Endothelial cell of umbilical vein (primary cell): ENCODE results near the gene TMEM154. TPM values are rescaled to one million over a fixed set of nuclear protein-coding genes. Genes with fewer than 3 reads are reported as not detected.

ENCODE experiments used
- BruUV-seq: library from RNA; stranded (reverse); fragments of 400-500 nt; replicated peaks from 2 replicates; lab custom pipeline; 2021; lab: Mats Ljungman, UMichigan
- CTCF ChIA-PET: fragments of 300-600, 350-600 bp; sonication (Branson Sonifier 250); formaldehyde crosslinking; loops from one replicate; lab custom pipeline; 2021; ENCODE audit warnings: antibody characterized with exemption, inconsistent platforms; lab: Charles Lee
- POLR2A ChIA-PET: fragments of 300-600, 350-600 bp; sonication (Branson Sonifier 250); formaldehyde crosslinking; loops from one replicate; lab custom pipeline; 2021; ENCODE audit warnings: antibody characterized with exemption, inconsistent platforms; lab: Charles Lee
- DNase-seq: peaks from one replicate; pipeline ENCODE4 v3.0.0-alpha.2; 2011; ENCODE audit warnings: low read depth, low spot score
- FAIRE-seq: peaks from 2 replicates; lab custom pipeline; 2011; peaks lifted over from hg19 to GRCh38; lab: Jason Lieb, UNC
- H2AFZ ChIP-seq: 2 replicates; pipeline ENCODE4 v1.6.0; 2012; ENCODE audit warnings: low read depth, low read length, control low read depth, inconsistent platforms
- H3K27ac ChIP-seq: 2 replicates; pipeline ENCODE4 v1.5.1; 2011; ENCODE audit warnings: low read depth, mild to moderate bottlenecking, control low read depth, low read length, moderate library complexity; ENCODE audit not compliant: insufficient read depth
- H3K27me3 ChIP-seq, 2 experiments: 2 replicates each; pipeline versions ENCODE4 v1.6.0 to v1.6.1; 2011; ENCODE audit warnings: low read length in 2 of 2, mixed read lengths in 1 of 2; ENCODE audit not compliant: control insufficient read depth in 2 of 2, insufficient read depth in 2 of 2
- H3K36me3 ChIP-seq, 2 experiments: 2 replicates in 1 of 2; 3 replicates in 1 of 2; pipeline ENCODE4 v1.5.1; 2011; ENCODE audit warnings: low read length in 2 of 2, mild to moderate bottlenecking in 1 of 2, moderate library complexity in 1 of 2; ENCODE audit not compliant: control insufficient read depth in 2 of 2, insufficient read depth in 2 of 2; ENCODE audit errors: extremely low read depth in 1 of 2
- H3K4me1 ChIP-seq: 3 replicates; pipeline ENCODE4 v1.5.1; 2011; ENCODE audit warnings: mild to moderate bottlenecking, low read length; ENCODE audit not compliant: control insufficient read depth, insufficient read depth; ENCODE audit errors: extremely low read depth
- H3K4me2 ChIP-seq: 2 replicates; pipeline ENCODE4 v1.6.1; 2011; ENCODE audit warnings: low read length, control low read depth, mixed read lengths; ENCODE audit not compliant: insufficient read depth
- H3K4me3 ChIP-seq, 3 experiments: fragments of 200-600 bp in 1 of 3; sonication (generic), shearing (Covaris generic) in 1 of 3; replicated peaks in 1 of 3; 2 replicates each; pipeline ENCODE4 v1.5.1; 2011 to 2016; ENCODE audit warnings: control low read depth in 3 of 3, low read length in 3 of 3, mild to moderate bottlenecking in 2 of 3, inconsistent platforms in 1 of 3, low read depth in 1 of 3, moderate library complexity in 1 of 3; ENCODE audit not compliant: insufficient read depth in 1 of 3
- H3K79me2 ChIP-seq: 2 replicates; pipeline ENCODE4 v1.6.0; 2012; ENCODE audit warnings: low read length, inconsistent platforms; ENCODE audit not compliant: control insufficient read depth, insufficient read depth
- H3K9ac ChIP-seq: replicated peaks from 2 replicates; pipeline ENCODE3; 2011; ENCODE audit warnings: low read length, control low read depth; ENCODE audit not compliant: insufficient read depth; ENCODE audit errors: extremely low read depth
- H3K9me1 ChIP-seq: replicated peaks from 3 replicates; pipeline ENCODE4 v1.6.0; 2011; ENCODE audit warnings: mild to moderate bottlenecking, low read length; ENCODE audit not compliant: control insufficient read depth, insufficient read depth; ENCODE audit errors: extremely low read depth
- H3K9me3 ChIP-seq: replicated peaks from 2 replicates; pipeline ENCODE4 v1.5.1; 2012; ENCODE audit warnings: low read length, inconsistent platforms; ENCODE audit not compliant: control insufficient read depth, insufficient read depth
- H4K20me1 ChIP-seq: replicated peaks from 2 replicates; pipeline ENCODE3; 2011; ENCODE audit warnings: mild to moderate bottlenecking, low read length; ENCODE audit not compliant: control insufficient read depth, insufficient read depth; ENCODE audit errors: extremely low read depth
- EZH2 ChIP-seq: IDR thresholded peaks from 2 replicates; pipeline ENCODE4 v1.6.1; 2012; ENCODE audit warnings: borderline replicate concordance, low read depth, mild to moderate bottlenecking, moderate library complexity, low read length, inconsistent platforms; ENCODE audit not compliant: severe bottlenecking
- FOS ChIP-seq: IDR thresholded peaks from 2 replicates; pipeline ENCODE4 v1.6.1; 2011; ENCODE audit warnings: mild to moderate bottlenecking, low read length, moderate library complexity, borderline replicate concordance; ENCODE audit not compliant: insufficient read depth
- GATA2 ChIP-seq: IDR thresholded peaks from 2 replicates; pipeline ENCODE4 v1.7.0; 2011; ENCODE audit warnings: low read depth, mild to moderate bottlenecking, moderate library complexity, mixed read lengths, low read length; ENCODE audit not compliant: insufficient read length, insufficient read depth
- JUN ChIP-seq: IDR thresholded peaks from 2 replicates; pipeline ENCODE4 v1.6.1; 2011; ENCODE audit warnings: borderline replicate concordance, low read depth; ENCODE audit not compliant: insufficient read length, insufficient read depth
- MYC ChIP-seq: IDR thresholded peaks from one replicate; pipeline ENCODE4 v1.6.1; 2011; ENCODE audit warnings: mild to moderate bottlenecking, low read depth, low read length
- POLR2A ChIP-seq: IDR thresholded peaks from 2 replicates; pipeline ENCODE4 v1.6.1; 2012; ENCODE audit warnings: low read depth, mild to moderate bottlenecking, control low read depth, low read length
- POLR2AphosphoS5 ChIP-seq: IDR thresholded peaks from 2 replicates; pipeline ENCODE4 v1.6.1; 2012; ENCODE audit warnings: low read depth, mild to moderate bottlenecking, control low read depth, low read length, moderate library complexity; ENCODE audit not compliant: insufficient read depth
- dilution Hi-C: fragments of 300-500 bp; cut with MboI; formaldehyde crosslinking; loops from one replicate; pipeline ENCODE4 v1.15.0; 2019; ENCODE audit warnings: low sequenced_read_pairs; ENCODE audit not compliant: extremely low pct_ligation_motif_present
- intact Hi-C: fragments of 100-400 bp; cut with micrococcal nuclease; formaldehyde crosslinking; loops from one replicate; pipeline ENCODE4 v1.10.0; 2022
- polyA plus RNA-seq, 4 experiments: library from polyadenylated mRNA; depleted of rRNA in 3 of 4; stranded (reverse) in 3 of 4; unstranded in 1 of 4; fragments of >200 nt; gene quantifications; 2 replicates each; pipeline versions ENCODE4 v1.2.1 to v1.2.3, GENCODE V29; 2011 to 2012; ENCODE audit warnings: missing spikeins in 1 of 4
- total RNA-seq: library from RNA; stranded (reverse); gene quantifications from 2 replicates; pipeline ENCODE4 v1.2.3, GENCODE V29; 2021
- TF ChIP-seq, protein P1 (sequence below), 2 donors: IDR thresholded peaks; 1 replicate in 1 of 2; 2 replicates in 1 of 2; pipeline ENCODE4 v1.5.1; 2011; ENCODE audit warnings: low read length in 2 of 2, mild to moderate bottlenecking in 2 of 2, moderate library complexity in 2 of 2, control low read depth in 1 of 2, inconsistent platforms in 1 of 2, low read depth in 1 of 2; ENCODE audit not compliant: insufficient read depth in 1 of 2; ENCODE audit errors: extremely low read depth in 1 of 2
- TF ChIP-seq, protein P2 (sequence below): IDR thresholded peaks from 2 replicates; pipeline ENCODE4 v1.6.1; 2011; ENCODE audit not compliant: insufficient read depth, insufficient read length

The TMEM154 gene
- total and polyA plus RNA-seq, 2 donors (not counting 3 experiments of a cell fraction or from before 2014, with no cell fraction given), result 5.4 to 50.0 TPM

DNA sequence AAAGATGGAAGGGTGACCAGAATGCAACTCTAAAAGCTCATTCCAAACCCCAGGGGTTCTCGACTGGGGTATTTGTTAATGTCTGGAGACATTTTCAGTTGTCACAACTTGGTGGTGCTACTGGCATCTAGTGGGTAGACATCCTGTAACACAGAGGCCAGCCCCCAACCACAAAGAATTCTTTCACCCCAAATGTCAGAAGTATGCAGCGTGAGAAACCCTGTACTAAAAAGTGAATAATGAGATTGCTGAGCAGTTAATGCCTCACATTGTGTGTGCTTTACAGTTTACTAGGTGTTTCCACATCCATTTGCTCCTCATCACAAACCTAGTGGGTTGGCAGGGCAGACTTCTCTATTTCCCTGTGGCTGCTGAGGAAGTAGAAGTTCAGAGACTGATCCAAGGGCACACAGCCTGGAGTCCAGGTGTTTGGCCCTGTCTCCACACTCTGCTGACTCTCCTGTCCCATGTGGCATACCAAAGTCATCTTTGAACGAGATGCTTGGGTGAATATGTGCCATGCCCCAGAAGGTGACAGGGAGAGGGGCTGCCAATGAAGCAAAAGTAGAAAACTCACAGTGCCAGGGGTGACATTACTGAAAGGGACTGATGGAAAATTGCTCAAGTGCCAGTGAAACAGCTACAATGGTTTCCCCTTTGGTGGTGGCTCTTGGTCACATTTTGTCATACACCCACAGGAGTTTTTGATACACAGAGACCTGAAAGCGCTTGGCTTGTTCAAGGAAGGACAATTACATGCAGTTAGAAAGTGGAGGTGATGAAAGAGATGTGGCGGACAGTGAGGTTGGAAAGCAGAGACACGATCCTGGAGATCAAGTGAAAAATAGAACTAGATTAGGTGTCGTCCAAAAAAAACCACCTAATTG is 10.1 kb upstream of the TMEM154 start:
- CTCF ChIA-PET, result no interaction called here

More for the DNA sequence above, 10.1 kb upstream of the TMEM154 start:
- H3K4me3 ChIP-seq, result no peak overlapping the region
- TF ChIP-seq GATA2 (no peak), POLR2A (no peak), FOS (no peak), JUN (no peak), POLR2AphosphoS5 (no peak), MYC (no peak), EZH2 (no peak)
- TF ChIP-seq, protein P1, sequence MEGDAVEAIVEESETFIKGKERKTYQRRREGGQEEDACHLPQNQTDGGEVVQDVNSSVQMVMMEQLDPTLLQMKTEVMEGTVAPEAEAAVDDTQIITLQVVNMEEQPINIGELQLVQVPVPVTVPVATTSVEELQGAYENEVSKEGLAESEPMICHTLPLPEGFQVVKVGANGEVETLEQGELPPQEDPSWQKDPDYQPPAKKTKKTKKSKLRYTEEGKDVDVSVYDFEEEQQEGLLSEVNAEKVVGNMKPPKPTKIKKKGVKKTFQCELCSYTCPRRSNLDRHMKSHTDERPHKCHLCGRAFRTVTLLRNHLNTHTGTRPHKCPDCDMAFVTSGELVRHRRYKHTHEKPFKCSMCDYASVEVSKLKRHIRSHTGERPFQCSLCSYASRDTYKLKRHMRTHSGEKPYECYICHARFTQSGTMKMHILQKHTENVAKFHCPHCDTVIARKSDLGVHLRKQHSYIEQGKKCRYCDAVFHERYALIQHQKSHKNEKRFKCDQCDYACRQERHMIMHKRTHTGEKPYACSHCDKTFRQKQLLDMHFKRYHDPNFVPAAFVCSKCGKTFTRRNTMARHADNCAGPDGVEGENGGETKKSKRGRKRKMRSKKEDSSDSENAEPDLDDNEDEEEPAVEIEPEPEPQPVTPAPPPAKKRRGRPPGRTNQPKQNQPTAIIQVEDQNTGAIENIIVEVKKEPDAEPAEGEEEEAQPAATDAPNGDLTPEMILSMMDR (IDR thresholded peaks at IDR 0.05; ENCODE audit: extremely low read depth in 1 of 2, insufficient read depth in 1 of 2, low read depth in 1 of 2, low read length in 2 of 2), result no peak
- TF ChIP-seq, protein P2, sequence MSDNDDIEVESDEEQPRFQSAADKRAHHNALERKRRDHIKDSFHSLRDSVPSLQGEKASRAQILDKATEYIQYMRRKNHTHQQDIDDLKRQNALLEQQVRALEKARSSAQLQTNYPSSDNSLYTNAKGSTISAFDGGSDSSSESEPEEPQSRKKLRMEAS, result no peak
- DNase-seq, result no peak
- H3K36me3 ChIP-seq, result no peaks in the 10 kb centered on the region
- no peaks in the 10 kb centered on the region for H3K4me1 ChIP-seq
- peaks cover 1 to 2% of the 10 kb centered on the region in 2 experiments for H3K27me3 ChIP-seq
- H3K9me1 ChIP-seq, result no peaks in the 10 kb centered on the region
- no peaks in the 10 kb centered on the region for H4K20me1 ChIP-seq
- H2AFZ ChIP-seq, result no peak overlapping the region
- dilution Hi-C loops (no loop called here), intact Hi-C loops (no loop called here)
- H3K4me2 ChIP-seq, result no peak overlapping the region
- H3K9ac ChIP-seq, result no peak overlapping the region
- no peak for FAIRE-seq
- H3K79me2 ChIP-seq, result no peaks in the 10 kb centered on the region
- no peaks in the 10 kb centered on the region for H3K9me3 ChIP-seq
- no TSS peak for BruUV-seq
- no peak overlapping the region for H3K27ac ChIP-seq
- POLR2A ChIA-PET, result no interaction called here
